Adrenal gland (tissue), 5 donors: ENCODE data around the gene RPEL1.

Experiments
- POLR2A ChIP-seq, 2 donors: fragments of 450-650 bp; IDR thresholded peaks; one replicate each; pipeline ENCODE4 v1.6.1; 2017; ENCODE audit warnings: antibody characterized with exemption in 2 of 2, mild to moderate bottlenecking in 2 of 2, moderate library complexity in 1 of 2
- TF ChIP-seq, protein P1 (sequence below), 6 experiments: fragments of 450-650 bp in 4 of 6; fragments of 200-600 bp in 2 of 6; sonication (generic) in 1 of 6; IDR thresholded peaks; 1 replicate in 5 of 6; 2 replicates in 1 of 6; pipeline versions ENCODE4 v1.5.1 to v1.8.0; 2016 to 2021; ENCODE audit warnings: antibody characterized with exemption in 6 of 6, mild to moderate bottlenecking in 2 of 6, moderate library complexity in 1 of 6
- donor health status: DM: no; HTN: no; CAD: no.

DNA sequence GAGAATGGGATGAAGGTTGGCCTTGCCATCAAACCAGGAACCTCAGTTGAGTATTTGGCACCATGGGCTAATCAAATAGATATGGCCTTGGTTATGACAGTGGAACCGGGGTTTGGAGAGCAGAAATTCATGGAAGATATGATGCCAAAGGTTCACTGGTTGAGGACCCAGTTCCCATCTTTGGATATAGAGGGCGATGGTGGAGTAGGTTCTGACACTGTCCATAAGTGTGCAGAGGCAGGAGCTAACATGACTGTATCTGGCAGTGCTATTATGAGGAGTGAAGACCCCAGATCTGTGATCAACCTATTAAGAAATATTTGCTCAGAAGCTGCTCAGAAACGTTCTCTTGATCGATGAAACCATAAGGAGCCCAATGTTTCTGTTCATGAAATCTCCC is 637 bp downstream of the RPEL1 start:
- no peak for TF ChIP-seq POLR2A (IDR thresholded peaks at IDR 0.05)
- TF ChIP-seq, protein P1, sequence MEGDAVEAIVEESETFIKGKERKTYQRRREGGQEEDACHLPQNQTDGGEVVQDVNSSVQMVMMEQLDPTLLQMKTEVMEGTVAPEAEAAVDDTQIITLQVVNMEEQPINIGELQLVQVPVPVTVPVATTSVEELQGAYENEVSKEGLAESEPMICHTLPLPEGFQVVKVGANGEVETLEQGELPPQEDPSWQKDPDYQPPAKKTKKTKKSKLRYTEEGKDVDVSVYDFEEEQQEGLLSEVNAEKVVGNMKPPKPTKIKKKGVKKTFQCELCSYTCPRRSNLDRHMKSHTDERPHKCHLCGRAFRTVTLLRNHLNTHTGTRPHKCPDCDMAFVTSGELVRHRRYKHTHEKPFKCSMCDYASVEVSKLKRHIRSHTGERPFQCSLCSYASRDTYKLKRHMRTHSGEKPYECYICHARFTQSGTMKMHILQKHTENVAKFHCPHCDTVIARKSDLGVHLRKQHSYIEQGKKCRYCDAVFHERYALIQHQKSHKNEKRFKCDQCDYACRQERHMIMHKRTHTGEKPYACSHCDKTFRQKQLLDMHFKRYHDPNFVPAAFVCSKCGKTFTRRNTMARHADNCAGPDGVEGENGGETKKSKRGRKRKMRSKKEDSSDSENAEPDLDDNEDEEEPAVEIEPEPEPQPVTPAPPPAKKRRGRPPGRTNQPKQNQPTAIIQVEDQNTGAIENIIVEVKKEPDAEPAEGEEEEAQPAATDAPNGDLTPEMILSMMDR (IDR thresholded peaks at IDR 0.05) = no peak
